CD4-positive, alpha-beta T cell treated with Interleukin-12 subunit alpha and Interleukin-12 subunit beta, for 1 hour (primary cell): ENCODE results near the gene TK2.

Experiments
- DNase-seq: peaks from one replicate; pipeline ENCODE4 v3.0.0-alpha.2; 2020

The TK2 gene

DNA sequence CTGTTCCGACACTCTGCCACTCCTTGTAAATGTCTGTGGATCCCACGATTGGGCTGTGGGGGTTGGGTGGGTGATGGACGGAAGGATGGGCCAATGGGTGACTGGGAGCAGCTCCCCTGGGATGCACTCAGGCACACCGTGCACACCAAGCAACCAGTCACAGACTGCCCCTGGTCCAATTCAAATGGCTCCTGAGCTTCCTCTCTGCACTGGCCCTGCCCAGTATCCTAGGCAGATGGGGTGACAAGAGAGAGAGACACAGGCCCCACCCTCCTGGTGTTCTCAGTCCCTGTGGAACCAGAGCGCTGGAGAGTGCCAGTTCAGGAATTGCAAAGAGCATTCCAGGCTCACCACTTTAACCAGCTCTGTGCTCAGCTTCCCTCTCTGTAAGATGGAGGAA lies 90.0 kb downstream of the TK2 start:
- DNase-seq, result no peak

- DNase-seq, result no peak
Measured at GRCh38 chr16:66458853-66459252, 91.1 kb downstream of the TK2 start.

GRCh38 chr16:66458292-66458691 lies 91.6 kb downstream of the TK2 start:
- DNase-seq, result no peak
